NCI-H460 (cell line): ENCODE results near the gene TMCC2. TPM values are rescaled to one million over a fixed set of nuclear protein-coding genes. Genes with fewer than 3 reads are reported as not detected.
A peak's percentile ranks its signal among the peaks of the same experiment; 100 is the strongest.

Experiments
- DNase-seq: peaks from one replicate; pipeline ENCODE4 v3.0.0-alpha.2; 2016; ENCODE audit warnings: low read depth; ENCODE audit errors: extremely low read depth
- total RNA-seq: library from RNA; depleted of rRNA; stranded (reverse); fragments of >200 nt; shearing (Covaris generic); gene quantifications from 2 replicates; pipeline ENCODE4 v1.2.3, GENCODE V29; 2014

The TMCC2 gene
- total RNA-seq, 1 experiment from 2014 or later = 1.5 TPM

GRCh38 chr1:205237526-205238484, 10.1 kb downstream of the TMCC2 start:
- DNase-seq = no peak

GRCh38 chr1:205239078-205239477, 11.3 kb downstream of the TMCC2 start:
- DNase-seq = no peak

GRCh38 chr1:205240118-205240517, 12.4 kb downstream of the TMCC2 start:
- DNase-seq = no peak

GRCh38 chr1:205240569-205240968, 12.8 kb downstream of the TMCC2 start:
- DNase-seq = no peak

- no peak for DNase-seq
Observed at GRCh38 chr1:205241366-205242030, 13.8 kb downstream of the TMCC2 start.

- no peak for DNase-seq
Observed at GRCh38 chr1:205243350-205244191, 15.8 kb downstream of the TMCC2 start.

GRCh38 chr1:205244384-205244783, 16.6 kb downstream of the TMCC2 start:
- DNase-seq = no peak

GRCh38 chr1:205245096-205245495, 17.4 kb downstream of the TMCC2 start:
- no peak for DNase-seq

- DNase-seq = no peak
Observed at GRCh38 chr1:205246351-205247119, 18.8 kb downstream of the TMCC2 start.

GRCh38 chr1:205247130-205247921, 19.6 kb downstream of the TMCC2 start:
- DNase-seq = no peak

GRCh38 chr1:205248793-205249601, 21.3 kb downstream of the TMCC2 start:
- no peak for DNase-seq

- DNase-seq = no peak
Observed at GRCh38 chr1:205249651-205250050, 21.9 kb downstream of the TMCC2 start.

- DNase-seq = no peak
Observed at GRCh38 chr1:205250699-205251098, 23.0 kb downstream of the TMCC2 start.

GRCh38 chr1:205251576-205251975, 23.8 kb downstream of the TMCC2 start:
- DNase-seq = no peak

- DNase-seq = peak; percentile 93
Observed at GRCh38 chr1:205255941-205256780, 28.4 kb downstream of the TMCC2 start.

- no peak for DNase-seq
Observed at GRCh38 chr1:205256951-205257625, 29.3 kb downstream of the TMCC2 start.

- DNase-seq = no peak
Observed at GRCh38 chr1:205257735-205258134, 30.0 kb downstream of the TMCC2 start.
